GM21515 (cell line): ENCODE results near the gene JMJD7.

Experiments
- ATAC-seq: cut with Tn5 transposase; IDR thresholded peaks from one replicate; pipeline ENCODE4 v1.9.1; 2021; ENCODE audit not compliant: unreplicated experiment

Gene JMJD7

DNA sequence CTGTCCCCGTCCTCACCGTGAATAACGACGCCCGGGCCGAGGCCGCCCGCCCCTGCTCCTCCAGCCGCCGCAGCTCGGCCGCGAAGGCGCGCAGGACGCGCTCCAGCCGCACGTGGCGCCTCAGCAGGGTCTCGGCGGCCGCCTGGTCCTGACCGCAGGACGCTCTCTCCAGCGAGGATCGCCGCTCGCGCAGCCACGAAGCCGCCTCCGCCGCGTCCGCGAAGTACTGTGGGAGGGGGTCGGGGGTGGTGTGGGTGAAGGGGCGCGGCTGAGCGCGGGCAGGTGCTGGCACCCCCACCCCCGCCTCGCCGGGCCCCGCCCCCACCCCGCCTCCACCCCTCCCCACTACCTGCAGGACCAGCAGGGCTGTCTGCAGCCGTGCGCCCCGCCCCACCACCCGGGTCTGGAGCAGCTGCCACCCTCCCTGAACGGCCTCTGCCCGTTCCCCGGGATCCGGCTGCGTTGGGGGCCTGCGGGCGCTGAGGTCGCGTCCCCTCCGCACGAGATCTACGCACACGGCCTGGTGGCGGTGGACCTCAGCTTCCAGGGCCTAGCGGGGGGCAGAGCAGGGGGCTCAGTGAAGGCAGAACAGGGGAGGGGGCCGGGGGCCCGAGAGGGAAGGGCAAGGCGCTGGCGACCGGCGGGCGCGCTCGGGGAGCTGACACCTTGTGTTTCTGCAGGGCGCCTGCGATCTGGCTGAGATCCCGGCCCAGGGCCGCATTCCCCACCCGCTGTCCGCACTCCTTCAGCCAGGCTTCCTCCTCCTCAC is 54.2 kb downstream of the JMJD7 start:
- ATAC-seq = no peak

DNA sequence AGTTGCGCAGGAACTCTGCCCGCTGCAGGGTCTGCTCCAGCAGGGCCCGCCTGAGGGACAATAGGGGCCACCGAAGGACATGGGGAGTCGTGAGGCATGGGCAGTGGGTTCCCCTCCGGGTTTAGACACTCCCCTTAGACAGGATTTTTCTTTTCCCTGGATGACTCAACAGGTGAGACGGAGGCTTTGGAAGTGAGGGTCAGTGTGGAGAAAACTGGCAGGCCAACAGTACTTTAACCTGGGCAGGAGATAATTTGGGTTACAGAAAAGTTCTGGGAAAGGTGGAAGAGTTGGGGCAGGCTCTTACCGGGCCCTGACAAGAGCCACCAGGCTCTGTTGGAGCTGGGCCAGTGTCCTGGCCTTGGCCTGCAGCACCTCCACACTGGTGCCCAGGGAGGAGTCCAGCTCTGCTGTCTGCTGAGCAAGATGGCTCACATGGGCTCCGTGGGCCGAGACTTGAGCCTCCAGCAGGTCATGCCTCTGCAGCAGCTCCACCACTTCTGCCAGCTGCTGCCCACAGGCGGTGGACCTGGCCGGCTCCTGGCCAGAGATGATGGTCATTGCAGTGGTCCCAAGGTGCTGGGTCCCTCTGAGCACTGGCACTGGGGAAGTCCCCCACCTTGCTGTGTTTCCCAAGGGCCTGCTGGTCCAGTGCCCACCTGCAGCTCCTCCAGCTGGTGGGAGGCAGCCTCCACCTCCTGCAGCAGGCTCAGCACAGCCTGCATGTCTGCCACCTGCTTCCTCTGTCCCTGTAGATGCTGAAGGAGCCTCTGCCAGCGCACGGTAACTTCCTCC is 55.0 kb downstream of the JMJD7 start:
- no peak for ATAC-seq

DNA sequence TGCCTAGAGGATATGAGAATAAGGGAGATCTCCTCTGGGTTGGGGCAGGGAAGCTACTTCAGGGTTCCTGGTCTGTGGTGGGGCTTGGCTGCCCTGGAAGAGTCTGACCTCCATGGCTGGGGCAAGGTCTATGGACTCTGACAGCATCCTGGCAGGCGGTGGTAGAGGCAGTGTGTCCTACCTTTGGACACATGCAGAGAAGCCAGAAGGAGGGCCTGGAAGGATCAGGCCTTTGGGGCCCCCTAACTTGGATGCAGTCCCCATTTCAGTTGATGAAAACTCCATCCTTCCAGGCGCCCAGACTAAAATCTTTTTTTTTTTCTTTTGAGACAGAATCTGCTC is 55.6 kb downstream of the JMJD7 start:
- ATAC-seq = no peak

DNA sequence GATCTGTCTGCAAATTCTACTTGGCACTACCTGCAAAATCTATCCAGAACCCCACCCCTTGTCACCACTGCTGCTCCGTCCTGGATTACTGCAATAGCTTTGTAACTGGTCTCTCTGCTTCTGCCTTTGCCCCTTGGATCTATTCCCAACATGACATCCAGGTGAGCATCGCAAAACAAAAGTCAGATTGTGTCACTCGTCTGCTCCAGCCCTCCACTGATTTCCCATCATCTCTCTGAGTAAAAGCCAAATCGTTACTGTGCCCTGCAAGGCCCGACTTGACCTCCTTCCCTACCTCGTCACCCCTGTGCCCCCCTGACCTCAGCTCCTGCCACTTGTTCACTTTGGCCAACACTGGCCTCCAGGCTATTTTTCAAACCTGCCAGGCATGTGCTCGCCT is 56.6 kb downstream of the JMJD7 start:
- no peak for ATAC-seq

DNA sequence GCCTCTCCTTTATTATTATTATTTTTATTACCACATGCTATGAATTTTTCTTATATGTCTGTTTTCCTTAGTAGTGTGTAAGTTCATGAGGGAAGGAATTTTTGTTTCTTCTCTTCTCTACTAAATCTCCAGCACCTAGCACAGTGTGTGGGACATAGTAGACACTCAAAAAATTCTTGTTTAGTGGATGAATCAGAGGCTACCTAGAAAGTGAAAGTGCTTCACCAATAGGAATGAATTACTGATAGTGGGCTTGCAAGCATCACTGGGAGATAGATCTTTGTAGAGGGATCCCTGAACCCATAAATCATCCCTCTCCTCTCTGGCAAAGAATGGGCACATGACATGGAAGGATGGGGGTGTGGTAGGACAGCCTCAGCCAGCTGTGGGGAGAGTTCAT is 57.4 kb downstream of the JMJD7 start:
- no peak for ATAC-seq

DNA sequence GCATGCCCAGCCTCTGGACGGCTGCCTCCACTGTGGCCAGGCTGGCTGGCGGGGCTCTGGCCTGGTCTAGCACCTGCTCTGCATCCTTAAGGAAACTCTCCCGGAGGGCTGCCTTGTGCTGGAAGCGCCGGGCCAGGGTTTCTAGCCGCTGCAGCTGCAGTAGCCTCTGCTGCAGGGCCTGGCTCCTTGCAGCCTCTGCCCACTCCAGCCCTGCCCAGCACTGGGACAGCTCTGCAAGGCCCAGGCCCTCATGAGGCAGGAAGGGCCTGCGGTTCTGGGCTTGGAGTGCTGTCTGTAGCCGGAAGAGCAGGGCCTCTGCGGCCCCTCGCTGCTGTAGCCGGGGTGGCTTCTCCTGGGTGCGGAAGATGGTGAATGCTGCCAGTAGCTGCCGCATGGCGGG is 57.9 kb downstream of the JMJD7 start:
- no peak for ATAC-seq

DNA sequence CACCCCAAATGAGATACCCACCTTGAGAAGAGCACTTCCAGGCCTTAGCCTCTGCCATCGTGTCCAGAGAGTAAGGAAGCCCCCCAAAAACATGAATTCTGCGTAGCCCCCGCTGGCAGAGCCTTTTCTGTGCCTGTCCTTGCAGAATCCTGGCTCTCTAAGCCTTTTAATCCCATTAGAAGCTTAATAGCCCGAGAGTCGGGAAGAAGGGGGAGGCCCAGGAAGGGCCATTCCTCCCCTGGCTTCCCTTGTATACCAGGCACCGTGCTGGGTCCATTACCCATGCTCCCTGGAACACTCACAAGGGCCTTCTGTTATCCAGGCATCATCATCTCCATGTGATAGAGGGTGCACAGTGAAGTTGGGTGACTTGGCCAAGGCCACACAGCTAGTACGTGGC is 58.8 kb downstream of the JMJD7 start:
- no peak for ATAC-seq

DNA sequence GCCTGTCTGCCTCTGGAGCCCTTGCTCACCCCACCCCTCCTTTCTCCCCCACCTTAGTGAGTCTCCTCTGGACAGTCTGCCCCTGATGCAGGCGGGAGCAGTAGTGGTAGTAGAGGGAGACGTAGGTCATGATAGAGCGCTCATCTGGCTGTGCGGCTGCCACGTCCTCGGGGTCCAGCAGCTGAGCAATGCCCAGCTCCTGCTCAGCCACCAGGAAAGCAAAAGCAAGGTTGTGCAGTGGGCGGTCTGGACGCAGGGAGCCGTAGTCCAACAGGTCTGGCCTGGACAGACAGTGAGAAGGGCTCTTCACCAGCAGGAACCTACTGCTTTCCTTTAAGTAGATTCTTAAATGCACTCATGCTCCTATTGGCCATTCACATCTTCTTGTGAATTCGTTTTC is 59.3 kb downstream of the JMJD7 start:
- no peak for ATAC-seq
